Kidney capillary endothelial cell (primary cell): Measurements from ENCODE around the gene POLR2J3.
"Not testable (repeated sequence)": the region's sequence is repeated elsewhere in the genome, so short reads cannot be mapped to it uniquely, and the experiment has no call there.

ENCODE experiments used
- DNase-seq: peaks from one replicate; pipeline ENCODE4 v3.0.0-alpha.2; 2018; ENCODE audit warnings: low spot score

Gene POLR2J3

GRCh38 chr7:102583495-102583894, 11.1 kb upstream of the POLR2J3 start:
- not testable (repeated sequence) for DNase-seq

- not testable (repeated sequence) for DNase-seq
These were observed 9.3 kb upstream of the POLR2J3 start for GRCh38 chr7:102581722-102582121.

GRCh38 chr7:102578486-102578885, 6.1 kb upstream of the POLR2J3 start:
- not testable (repeated sequence) for DNase-seq

- DNase-seq = not testable (repeated sequence)
These were observed 5.2 kb upstream of the POLR2J3 start for GRCh38 chr7:102577315-102578240.

GRCh38 chr7:102576363-102576762, 4.0 kb upstream of the POLR2J3 start:
- DNase-seq = not testable (repeated sequence)

- not testable (repeated sequence) for DNase-seq
These were observed 2.2 kb upstream of the POLR2J3 start for GRCh38 chr7:102574607-102575006.

GRCh38 chr7:102568620-102569019, 3.8 kb downstream of the POLR2J3 start:
- not testable (repeated sequence) for DNase-seq

GRCh38 chr7:102550808-102551422, 21.5 kb downstream of the POLR2J3 start, which contains the start of gene SPDYE2:
SPDYE2 (plus strand) TSS chr7:102551226; CDS start chr7:102553256, 2,030 bp downstream.
- DNase-seq = not testable (repeated sequence)

- DNase-seq = not testable (repeated sequence)
These were observed 26.0 kb downstream of the POLR2J3 start for GRCh38 chr7:102546353-102546752.

GRCh38 chr7:102545288-102545687, 27.1 kb downstream of the POLR2J3 start:
- DNase-seq = not testable (repeated sequence)

- not testable (repeated sequence) for DNase-seq
These were observed 28.0 kb downstream of the POLR2J3 start for GRCh38 chr7:102544372-102544771.

GRCh38 chr7:102543596-102543995, 28.8 kb downstream of the POLR2J3 start, which contains the start of gene UPK3BL2:
UPK3BL2 (minus strand) TSS chr7:102543696; CDS start chr7:102543636, 60 bp downstream.
- not testable (repeated sequence) for DNase-seq

GRCh38 chr7:102542771-102543170, 29.6 kb downstream of the POLR2J3 start:
- not testable (repeated sequence) for DNase-seq

- not testable (repeated sequence) for DNase-seq
These were observed 30.3 kb downstream of the POLR2J3 start for GRCh38 chr7:102542083-102542482.

- not testable (repeated sequence) for DNase-seq
These were observed 31.8 kb downstream of the POLR2J3 start for GRCh38 chr7:102540604-102541003.

GRCh38 chr7:102535062-102535615, 37.2 kb downstream of the POLR2J3 start:
- not testable (repeated sequence) for DNase-seq

GRCh38 chr7:102532127-102532526, 40.3 kb downstream of the POLR2J3 start:
- not testable (repeated sequence) for DNase-seq

- DNase-seq = not testable (repeated sequence)
These were observed 40.8 kb downstream of the POLR2J3 start for GRCh38 chr7:102531583-102531982.

- DNase-seq = not testable (repeated sequence)
These were observed 44.3 kb downstream of the POLR2J3 start for GRCh38 chr7:102527822-102528793.

GRCh38 chr7:102527182-102527581, 45.2 kb downstream of the POLR2J3 start:
- DNase-seq = not testable (repeated sequence)

- not testable (repeated sequence) for DNase-seq
These were observed 47.6 kb downstream of the POLR2J3 start for GRCh38 chr7:102524803-102525202.
